ENCODE results near the gene SHROOM3.
"Not testable (repeated sequence)": the region's sequence is repeated elsewhere in the genome, so short reads cannot be mapped to it uniquely, and the experiment has no call there.

SHROOM3 gene

GRCh38 chr4:76434901-76435527 lies at the start of gene SHROOM3:
Gene SHROOM3 (plus strand): TSS chr4:76435229. CDS start chr4:76436053, 824 bp downstream.
- Mint-ChIP-seq H3K4me1 (ENCODE audit: low read depth) (no peaks in the 10 kb centered on the region), H3K27ac (no peak within 1 kb of the TSS), H3K4me3 (no peak within 1 kb of the TSS), H3K9me3 (no peaks in the 10 kb centered on the region), H3K36me3 (ENCODE audit: low read depth) (no peaks in the 10 kb centered on the region), H3K27me3 (peaks cover 50% of the 10 kb centered on the region)
- no peak for DNase-seq

- peaks cover 9% of the 10 kb centered on the region for H3K9me3 Mint-ChIP-seq
- DNase-seq = no peak
- no peaks in the 10 kb centered on the region for H3K4me1 Mint-ChIP-seq (ENCODE audit: low read depth)
- peaks cover 47% of the 10 kb centered on the region for H3K27me3 Mint-ChIP-seq
- no peak overlapping the region for H3K27ac Mint-ChIP-seq
- no peak overlapping the region for H3K4me3 Mint-ChIP-seq
- H3K36me3 Mint-ChIP-seq (ENCODE audit: low read depth) = no peaks in the 10 kb centered on the region
Measured at GRCh38 chr4:76385974-76386373, 49.1 kb upstream of the SHROOM3 start.

- Mint-ChIP-seq H3K36me3 (ENCODE audit: low read depth) (no peaks in the 10 kb centered on the region), H3K27ac (no peak overlapping the region), H3K27me3 (peaks cover 53% of the 10 kb centered on the region), H3K4me1 (ENCODE audit: low read depth) (no peaks in the 10 kb centered on the region), H3K4me3 (no peak overlapping the region), H3K9me3 (peaks cover 9% of the 10 kb centered on the region)
- DNase-seq = no peak
Measured at GRCh38 chr4:76386566-76387305, 48.3 kb upstream of the SHROOM3 start.

DNA sequence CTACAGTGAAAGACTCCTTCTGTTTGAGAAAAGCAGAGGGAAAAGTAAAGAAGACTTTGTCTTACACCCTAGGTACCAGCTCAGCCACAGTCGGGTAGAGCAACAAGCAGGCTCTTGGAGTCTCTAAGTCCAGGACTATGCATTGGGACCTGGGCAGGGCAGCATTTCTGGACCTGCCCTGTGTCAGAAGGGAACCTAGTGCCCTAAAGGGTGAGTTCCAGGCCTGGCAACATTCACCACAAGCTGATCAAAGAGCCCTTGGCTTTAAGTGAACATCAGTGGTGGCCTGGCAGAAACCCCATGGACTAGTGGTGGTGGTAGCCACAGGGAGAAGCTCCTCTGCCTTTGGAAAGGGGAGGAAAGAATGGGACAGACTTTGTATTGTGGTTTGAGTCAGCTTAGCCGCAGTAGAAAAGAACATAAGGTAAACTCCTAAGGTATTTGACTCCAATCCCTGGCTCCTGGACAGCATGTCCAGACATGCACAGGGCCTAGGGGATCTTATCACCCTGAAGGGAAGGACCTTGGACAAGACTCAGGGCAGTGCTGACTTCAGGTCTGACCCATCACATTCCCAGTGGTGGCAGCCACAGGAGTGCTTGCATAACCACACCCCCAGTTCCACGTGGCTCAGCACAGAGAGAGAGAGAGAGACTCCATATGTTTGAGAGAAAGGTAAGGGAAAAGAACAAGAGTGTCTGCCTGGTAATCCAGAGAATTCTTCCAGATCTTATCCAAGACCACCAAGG lies 46.7 kb upstream of the SHROOM3 start:
- peaks cover 11% of the 10 kb centered on the region for H3K9me3 Mint-ChIP-seq
- H3K27ac Mint-ChIP-seq = no peak overlapping the region
- DNase-seq = no peak
- H3K36me3 Mint-ChIP-seq (ENCODE audit: low read depth) = no peaks in the 10 kb centered on the region
- no peaks in the 10 kb centered on the region for H3K4me1 Mint-ChIP-seq (ENCODE audit: low read depth)
- peaks cover 56% of the 10 kb centered on the region for H3K27me3 Mint-ChIP-seq
- no peak overlapping the region for H3K4me3 Mint-ChIP-seq

DNA sequence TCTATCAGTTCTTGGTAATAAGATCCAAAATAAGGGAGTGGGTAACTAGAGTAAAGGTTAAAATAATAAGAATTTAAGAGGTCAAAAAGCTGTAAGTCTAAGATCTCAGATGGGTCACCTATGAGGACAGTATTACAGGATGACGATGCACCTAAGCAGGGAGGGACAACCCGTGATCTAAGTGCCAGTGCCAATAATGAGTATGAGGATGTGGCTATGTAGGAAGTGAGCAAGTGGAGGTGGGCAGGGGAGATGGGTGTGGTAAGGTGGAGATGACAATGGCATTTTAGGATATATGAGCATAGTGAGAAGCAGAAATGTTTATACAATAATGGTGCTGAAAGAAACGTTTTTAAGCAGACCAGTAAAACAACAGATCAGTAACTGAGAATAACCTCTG lies 33.4 kb upstream of the SHROOM3 start:
- H3K9me3 Mint-ChIP-seq = no peaks in the 10 kb centered on the region
- no peak overlapping the region for H3K27ac Mint-ChIP-seq
- H3K4me3 Mint-ChIP-seq = no peak overlapping the region
- no peaks in the 10 kb centered on the region for H3K4me1 Mint-ChIP-seq (ENCODE audit: low read depth)
- DNase-seq = no peak
- peaks cover 17% of the 10 kb centered on the region for H3K27me3 Mint-ChIP-seq
- no peaks in the 10 kb centered on the region for H3K36me3 Mint-ChIP-seq (ENCODE audit: low read depth)

- no peak overlapping the region for H3K27ac Mint-ChIP-seq
- peaks cover 12% of the 10 kb centered on the region for H3K4me1 Mint-ChIP-seq (ENCODE audit: low read depth)
- H3K27me3 Mint-ChIP-seq = peaks cover 3% of the 10 kb centered on the region
- no peaks in the 10 kb centered on the region for H3K36me3 Mint-ChIP-seq (ENCODE audit: low read depth)
- no peak overlapping the region for H3K4me3 Mint-ChIP-seq
- DNase-seq = no peak
- no peaks in the 10 kb centered on the region for H3K9me3 Mint-ChIP-seq
Measured at GRCh38 chr4:76406081-76406480, 28.9 kb upstream of the SHROOM3 start.

DNA sequence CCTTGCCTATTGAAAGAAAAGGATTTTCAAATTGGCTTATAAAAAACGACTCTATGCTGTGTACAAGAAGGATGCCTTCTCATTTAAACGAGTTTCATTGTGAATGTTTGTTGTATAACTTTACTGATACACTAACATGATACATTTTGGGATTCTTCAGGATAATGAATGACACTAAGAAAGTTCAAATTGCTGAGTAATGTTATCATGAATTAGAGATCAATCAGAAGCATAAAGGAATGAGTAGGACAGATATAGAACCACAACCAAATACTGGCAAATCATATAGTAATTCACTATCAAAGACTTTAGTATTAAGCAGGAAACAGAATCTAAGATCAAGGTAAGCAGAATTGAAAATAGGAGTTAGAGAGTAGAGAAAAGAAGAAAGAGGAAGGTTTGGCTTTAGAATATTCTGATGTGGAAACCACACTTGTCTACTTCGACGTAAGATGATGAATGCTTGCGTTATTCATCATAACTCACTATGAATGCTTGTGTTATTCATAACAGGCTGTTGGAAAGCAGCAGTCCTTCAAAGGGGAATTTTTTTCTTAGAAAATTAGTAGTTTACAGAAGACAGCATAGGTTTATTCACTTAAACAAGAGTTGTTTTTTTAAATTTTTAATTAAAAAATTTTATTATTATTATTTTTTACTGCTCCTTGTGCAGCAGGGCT lies 27.4 kb upstream of the SHROOM3 start:
- H3K9me3 Mint-ChIP-seq = no peaks in the 10 kb centered on the region
- no peak overlapping the region for H3K4me3 Mint-ChIP-seq
- H3K27me3 Mint-ChIP-seq = peaks cover 1% of the 10 kb centered on the region
- H3K4me1 Mint-ChIP-seq (ENCODE audit: low read depth) = peaks cover 12% of the 10 kb centered on the region
- H3K27ac Mint-ChIP-seq = no peak overlapping the region
- DNase-seq = no peak
- no peaks in the 10 kb centered on the region for H3K36me3 Mint-ChIP-seq (ENCODE audit: low read depth)

GRCh38 chr4:76410636-76411035 lies 24.4 kb upstream of the SHROOM3 start:
- Mint-ChIP-seq H3K36me3 (ENCODE audit: low read depth) (no peaks in the 10 kb centered on the region), H3K27me3 (peaks cover 4% of the 10 kb centered on the region), H3K4me3 (no peak overlapping the region), H3K4me1 (ENCODE audit: low read depth) (peaks cover 12% of the 10 kb centered on the region), H3K9me3 (no peaks in the 10 kb centered on the region), H3K27ac (no peak overlapping the region)
- DNase-seq = no peak

GRCh38 chr4:76420188-76420761 lies 14.8 kb upstream of the SHROOM3 start:
- H3K4me3 Mint-ChIP-seq = no peak overlapping the region
- H3K9me3 Mint-ChIP-seq = no peaks in the 10 kb centered on the region
- H3K27ac Mint-ChIP-seq = no peak overlapping the region
- H3K27me3 Mint-ChIP-seq = peaks cover 35% of the 10 kb centered on the region
- DNase-seq = no peak
- H3K36me3 Mint-ChIP-seq (ENCODE audit: low read depth) = no peaks in the 10 kb centered on the region
- peaks cover 9% of the 10 kb centered on the region for H3K4me1 Mint-ChIP-seq (ENCODE audit: low read depth)

DNA sequence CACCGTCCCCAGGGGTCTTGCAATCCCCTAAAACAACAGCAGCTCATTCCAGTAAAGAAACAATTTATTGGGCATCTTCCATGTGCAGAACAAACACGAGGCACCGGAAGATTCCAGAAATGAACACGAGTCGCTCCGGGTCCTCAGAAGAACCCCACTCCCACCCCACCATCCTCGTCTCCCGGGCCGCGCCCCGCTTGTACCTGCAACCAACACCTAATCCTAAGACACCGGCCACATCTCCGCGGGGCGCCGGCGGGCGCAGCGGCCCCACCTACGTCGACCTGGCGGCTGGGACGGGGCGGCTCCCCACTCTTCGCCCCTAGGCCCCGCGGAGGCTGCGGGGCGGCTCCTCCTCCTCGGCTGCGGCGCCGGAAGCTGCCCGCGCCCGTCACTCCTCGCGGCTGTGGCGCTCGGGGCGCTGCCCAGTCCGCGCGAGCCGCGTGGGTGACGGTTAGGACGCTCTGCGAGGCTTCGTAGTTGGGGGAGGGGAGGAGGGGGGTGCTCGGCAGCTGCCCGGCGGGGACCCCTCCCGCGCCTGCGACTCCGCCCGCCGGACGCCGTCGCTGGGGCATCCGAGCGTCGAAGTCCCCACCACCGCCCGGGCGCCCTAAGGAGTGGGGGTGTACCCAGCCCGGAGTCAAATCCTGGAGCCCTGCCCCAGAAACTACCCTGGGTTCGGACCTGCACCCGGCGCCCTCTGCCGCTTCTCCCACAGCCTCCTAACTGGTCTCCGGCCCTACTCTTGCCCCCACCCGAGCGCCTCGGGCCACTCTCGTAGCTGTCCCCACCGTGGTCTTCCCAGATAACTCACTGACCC lies 14.1 kb upstream of the SHROOM3 start, which contains the start of gene CCDC158:
CCDC158 (minus strand) TSS at position 380 of the 820 bp plus-strand sequence. CDS start 17,934 bp downstream, outside the sequence.
- H3K4me1 Mint-ChIP-seq (ENCODE audit: low read depth) = peaks cover 9% of the 10 kb centered on the region
- H3K27me3 Mint-ChIP-seq = peaks cover 35% of the 10 kb centered on the region
- peak within 1 kb of the TSS; percentile 22 for H3K4me3 Mint-ChIP-seq
- H3K27ac Mint-ChIP-seq = no peak within 1 kb of the TSS
- H3K36me3 Mint-ChIP-seq (ENCODE audit: low read depth) = no peaks in the 10 kb centered on the region
- peak; percentile 39 for DNase-seq
- no peaks in the 10 kb centered on the region for H3K9me3 Mint-ChIP-seq

DNA sequence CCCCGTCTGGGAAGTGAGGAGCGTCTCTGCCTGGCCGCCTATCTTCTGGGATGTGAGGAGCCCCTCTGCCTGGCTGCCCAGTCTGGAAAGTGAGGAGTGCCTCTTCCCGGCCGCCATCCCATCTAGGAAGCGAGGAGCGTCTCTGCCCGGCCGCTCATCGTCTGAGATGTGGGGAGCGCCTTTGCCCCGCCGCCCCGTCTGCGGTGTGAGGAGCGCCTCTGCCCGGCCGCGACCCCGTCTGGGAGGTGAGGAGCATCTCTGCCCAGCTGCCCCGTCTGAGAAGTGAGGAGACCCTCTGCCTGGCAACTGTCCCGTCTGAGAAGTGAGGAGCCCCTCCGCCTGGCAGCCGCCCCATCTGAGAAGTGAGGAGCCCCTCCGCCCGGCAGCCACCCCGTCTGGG lies 11.9 kb upstream of the SHROOM3 start:
- not testable (repeated sequence) for H3K4me1 Mint-ChIP-seq (ENCODE audit: low read depth); H3K9me3 Mint-ChIP-seq
- peaks cover 39% of the 10 kb centered on the region for H3K27me3 Mint-ChIP-seq

DNA sequence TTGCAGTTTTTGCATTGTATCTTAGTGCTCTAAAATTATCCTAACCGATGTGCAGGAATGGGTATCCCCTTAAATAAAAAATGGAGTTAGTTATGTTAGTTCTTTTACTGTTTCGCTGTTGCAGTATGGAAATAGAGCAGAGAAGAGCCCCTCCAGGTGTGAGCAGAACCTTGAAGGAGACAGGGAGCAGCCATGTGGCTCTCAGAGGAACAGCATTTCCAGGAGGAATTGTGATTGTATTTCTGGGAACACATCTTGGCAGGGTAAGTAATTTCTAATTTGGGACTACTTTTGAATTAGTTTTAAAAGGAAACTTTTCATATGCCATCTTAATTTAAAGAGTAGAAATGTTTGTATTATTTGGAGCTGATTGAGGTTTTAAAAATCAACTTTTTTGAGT lies 8.8 kb upstream of the SHROOM3 start:
- H3K36me3 Mint-ChIP-seq (ENCODE audit: low read depth) = no peaks in the 10 kb centered on the region
- H3K9me3 Mint-ChIP-seq = no peaks in the 10 kb centered on the region
- H3K27me3 Mint-ChIP-seq = peaks cover 19% of the 10 kb centered on the region
- peaks cover 4% of the 10 kb centered on the region for H3K4me1 Mint-ChIP-seq (ENCODE audit: low read depth)
- no peak for DNase-seq
- H3K27ac Mint-ChIP-seq = no peak overlapping the region
- H3K4me3 Mint-ChIP-seq = no peak overlapping the region

More for the DNA sequence above, 11.9 kb upstream of the SHROOM3 start:
- not testable (repeated sequence) for DNase-seq; H3K36me3 Mint-ChIP-seq (ENCODE audit: low read depth); H3K4me3 Mint-ChIP-seq; H3K27ac Mint-ChIP-seq

DNA sequence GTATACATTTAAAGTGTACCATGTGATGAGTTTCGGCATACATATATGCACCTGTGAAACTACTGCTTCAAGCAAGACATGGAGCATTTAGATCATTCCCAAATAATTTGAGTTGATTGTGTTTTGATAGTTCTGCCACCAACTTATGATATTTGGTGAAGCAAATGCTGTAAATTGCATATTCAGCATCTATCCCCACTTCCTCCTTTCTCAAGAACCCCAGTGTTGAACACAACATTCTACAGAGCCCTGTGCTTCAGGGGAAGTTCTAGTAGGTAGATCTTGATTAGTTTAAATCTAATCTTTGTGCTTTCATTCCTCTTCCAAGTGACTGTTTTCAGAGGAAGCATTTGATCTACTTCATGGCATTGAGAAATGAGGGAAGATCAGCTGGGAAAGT lies 5.4 kb upstream of the SHROOM3 start:
- H3K27ac Mint-ChIP-seq = no peak overlapping the region
- no peaks in the 10 kb centered on the region for H3K36me3 Mint-ChIP-seq (ENCODE audit: low read depth)
- H3K4me3 Mint-ChIP-seq = no peak overlapping the region

More for the DNA sequence above, 5.4 kb upstream of the SHROOM3 start:
- Mint-ChIP-seq H3K27me3 (peaks cover 9% of the 10 kb centered on the region), H3K4me1 (ENCODE audit: low read depth) (no peaks in the 10 kb centered on the region), H3K9me3 (no peaks in the 10 kb centered on the region)
- DNase-seq = no peak

All from activated T-cell treated with anti-CD3 and anti-CD28 coated beads, Interleukin-2, amount 50 U/mL, for 24 hours (primary cell).